ENCODE measurements around the gene METTL4. TPM values are rescaled to one million over a fixed set of nuclear protein-coding genes. Genes with fewer than 3 reads are reported as not detected.

Gene METTL4
- total RNA-seq, 3 donors from 2014 or later (not counting 1 experiment from before 2014, with no cell fraction given) = 9.1 to 11.3 (median 10.6) TPM

DNA sequence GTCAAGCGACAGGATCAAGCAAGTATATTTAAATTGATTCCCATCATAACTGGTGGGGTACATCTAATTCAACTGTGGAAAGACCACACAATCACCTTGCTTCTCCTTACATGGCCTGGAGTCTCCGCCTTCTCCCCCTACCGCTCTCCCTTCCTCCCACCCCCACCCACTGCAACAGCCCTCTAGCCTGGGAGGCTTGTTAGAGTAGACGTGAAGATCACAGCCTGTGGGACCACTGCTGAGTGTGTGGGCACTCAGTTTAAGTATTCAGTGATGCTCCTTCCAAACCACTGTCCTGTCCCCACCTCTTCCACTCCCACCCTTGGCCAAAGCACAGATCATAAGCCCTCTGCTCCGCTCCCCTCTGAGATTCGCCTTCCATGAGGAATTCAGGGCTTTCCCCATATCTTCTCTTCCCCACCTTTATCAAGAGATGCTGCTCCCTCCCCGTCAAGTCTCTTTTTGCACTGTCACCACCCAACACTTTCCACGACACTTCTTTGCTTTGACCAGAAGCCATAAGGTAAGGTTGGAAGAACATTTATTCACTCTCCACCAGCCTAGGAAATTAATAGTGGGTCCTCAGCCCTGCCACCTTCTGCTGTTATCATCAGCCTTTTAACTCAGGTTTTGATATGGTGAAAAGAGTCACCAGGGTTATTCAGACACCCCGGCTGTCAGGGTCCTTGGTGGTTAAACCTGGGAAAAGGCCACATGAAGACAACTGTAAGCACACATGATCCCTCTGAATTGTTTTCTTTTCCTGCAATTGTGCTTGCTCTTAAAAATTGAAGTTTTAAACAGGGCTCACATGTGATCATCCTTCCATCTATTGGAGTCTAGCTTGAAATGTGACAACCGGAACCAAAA lies 1.7 kb downstream of the METTL4 start:
- H3K9me3 Mint-ChIP-seq = no peaks in the 10 kb centered on the region
- no peaks in the 10 kb centered on the region for H3K27me3 Mint-ChIP-seq (ENCODE audit: low read depth in 2 of 2)
- TF ChIP-seq, protein P1, sequence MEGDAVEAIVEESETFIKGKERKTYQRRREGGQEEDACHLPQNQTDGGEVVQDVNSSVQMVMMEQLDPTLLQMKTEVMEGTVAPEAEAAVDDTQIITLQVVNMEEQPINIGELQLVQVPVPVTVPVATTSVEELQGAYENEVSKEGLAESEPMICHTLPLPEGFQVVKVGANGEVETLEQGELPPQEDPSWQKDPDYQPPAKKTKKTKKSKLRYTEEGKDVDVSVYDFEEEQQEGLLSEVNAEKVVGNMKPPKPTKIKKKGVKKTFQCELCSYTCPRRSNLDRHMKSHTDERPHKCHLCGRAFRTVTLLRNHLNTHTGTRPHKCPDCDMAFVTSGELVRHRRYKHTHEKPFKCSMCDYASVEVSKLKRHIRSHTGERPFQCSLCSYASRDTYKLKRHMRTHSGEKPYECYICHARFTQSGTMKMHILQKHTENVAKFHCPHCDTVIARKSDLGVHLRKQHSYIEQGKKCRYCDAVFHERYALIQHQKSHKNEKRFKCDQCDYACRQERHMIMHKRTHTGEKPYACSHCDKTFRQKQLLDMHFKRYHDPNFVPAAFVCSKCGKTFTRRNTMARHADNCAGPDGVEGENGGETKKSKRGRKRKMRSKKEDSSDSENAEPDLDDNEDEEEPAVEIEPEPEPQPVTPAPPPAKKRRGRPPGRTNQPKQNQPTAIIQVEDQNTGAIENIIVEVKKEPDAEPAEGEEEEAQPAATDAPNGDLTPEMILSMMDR (IDR thresholded peaks at IDR 0.05) = no peak
- peaks cover 42 to 47% of the 10 kb centered on the region in 2 donors for H3K4me1 Mint-ChIP-seq
- WGBS (ENCODE audit: insufficient coverage) = 92% methylated on average over 8 of the region's 10 CpGs
- intact Hi-C loops (cut with micrococcal nuclease) = loop anchor here (2.0 kb wide), 1 partner anchor 67 kb away; no protein-coding TSS in a partner anchor
- H3K4me1 ChIP-seq (ENCODE audit: control insufficient read depth, insufficient read depth, low read length) = peaks cover 20% of the 10 kb centered on the region
- H3K27me3 ChIP-seq (ENCODE audit: control insufficient read depth, insufficient read depth, low read length) = no peaks in the 10 kb centered on the region
- no peaks in the 10 kb centered on the region for H3K9me3 ChIP-seq (ENCODE audit: control insufficient read depth, insufficient read depth, low read length)
- no peak overlapping the region for H3K27ac ChIP-seq (ENCODE audit: low read length)
- ATAC-seq (no peak), DNase-seq (no peak)
- peak overlapping the region; percentile 98 for H3K4me3 Mint-ChIP-seq
- peak overlapping the region; percentile 99 to 100 for H3K27ac Mint-ChIP-seq
- H3K36me3 ChIP-seq (ENCODE audit: control insufficient read depth, insufficient read depth, low read length) = peaks cover 12% of the 10 kb centered on the region
- H3K36me3 Mint-ChIP-seq = peaks cover 7% of the 10 kb centered on the region
- no peak overlapping the region for H3K4me3 ChIP-seq (ENCODE audit: low read length)

GRCh38 chr18:2568605-2569004 lies 2.7 kb downstream of the METTL4 start:
- H3K36me3 Mint-ChIP-seq = peaks cover 7% of the 10 kb centered on the region

GRCh38 chr18:2568129-2568528 lies 3.2 kb downstream of the METTL4 start:
- H3K27me3 ChIP-seq (ENCODE audit: control insufficient read depth, insufficient read depth, low read length) = no peaks in the 10 kb centered on the region
- ATAC-seq (no peak), DNase-seq (no peak)
- H3K9me3 ChIP-seq (ENCODE audit: control insufficient read depth, insufficient read depth, low read length) = no peaks in the 10 kb centered on the region
- Mint-ChIP-seq H3K4me3 (peak overlapping the region; percentile 18), H3K27me3 (ENCODE audit: low read depth in 2 of 2) (no peaks in the 10 kb centered on the region), H3K27ac (peak overlapping the region; percentile 21 to 47), H3K36me3 (peaks cover 7% of the 10 kb centered on the region), H3K9me3 (no peaks in the 10 kb centered on the region), H3K4me1 (peaks cover 42 to 47% of the 10 kb centered on the region in 2 donors)
- no peak overlapping the region for H3K27ac ChIP-seq (ENCODE audit: low read length)
- TF ChIP-seq, protein P1 (IDR thresholded peaks at IDR 0.05) = no peak
- intact Hi-C loops (cut with micrococcal nuclease) = no loop called here
- peaks cover 20% of the 10 kb centered on the region for H3K4me1 ChIP-seq (ENCODE audit: control insufficient read depth, insufficient read depth, low read length)
- H3K4me3 ChIP-seq (ENCODE audit: low read length) = no peak overlapping the region
- whole genome bisulfite sequencing (ENCODE audit: insufficient coverage) = 98% methylated on average over 5 of the region's 6 CpGs
- peaks cover 12% of the 10 kb centered on the region for H3K36me3 ChIP-seq (ENCODE audit: control insufficient read depth, insufficient read depth, low read length)

More at GRCh38 chr18:2568605-2569004, 2.7 kb downstream of the METTL4 start:
- Histone ChIP-seq H3K36me3 (ENCODE audit: control insufficient read depth, insufficient read depth, low read length) (peaks cover 12% of the 10 kb centered on the region), H3K27ac (ENCODE audit: low read length) (no peak overlapping the region), H3K4me1 (ENCODE audit: control insufficient read depth, insufficient read depth, low read length) (peaks cover 20% of the 10 kb centered on the region), H3K27me3 (ENCODE audit: control insufficient read depth, insufficient read depth, low read length) (no peaks in the 10 kb centered on the region), H3K4me3 (ENCODE audit: low read length) (no peak overlapping the region), H3K9me3 (ENCODE audit: control insufficient read depth, insufficient read depth, low read length) (no peaks in the 10 kb centered on the region)
- TF ChIP-seq, protein P1 (IDR thresholded peaks at IDR 0.05) = no peak
- peak overlapping the region; percentile 21 to 47 for H3K27ac Mint-ChIP-seq
- ATAC-seq (no peak), DNase-seq (no peak)
- intact Hi-C loops (cut with micrococcal nuclease) = no loop called here
- no peaks in the 10 kb centered on the region for H3K27me3 Mint-ChIP-seq (ENCODE audit: low read depth in 2 of 2)
- 97% methylated on average over 3 of the region's 3 CpGs for WGBS (ENCODE audit: insufficient coverage)
- peaks cover 42 to 47% of the 10 kb centered on the region in 2 donors for H3K4me1 Mint-ChIP-seq
- peak overlapping the region; percentile 49 for H3K4me3 Mint-ChIP-seq
- no peaks in the 10 kb centered on the region for H3K9me3 Mint-ChIP-seq

Measured in natural killer cell (primary cell).